HG03521 (cell line): ENCODE data around the gene BAHCC1.

Experiments used
- ATAC-seq: cut with Tn5 transposase; IDR thresholded peaks from one replicate; pipeline ENCODE4 v1.9.1; 2021; ENCODE audit warnings: mild to moderate bottlenecking, moderate library complexity; ENCODE audit not compliant: unreplicated experiment

Gene BAHCC1

DNA sequence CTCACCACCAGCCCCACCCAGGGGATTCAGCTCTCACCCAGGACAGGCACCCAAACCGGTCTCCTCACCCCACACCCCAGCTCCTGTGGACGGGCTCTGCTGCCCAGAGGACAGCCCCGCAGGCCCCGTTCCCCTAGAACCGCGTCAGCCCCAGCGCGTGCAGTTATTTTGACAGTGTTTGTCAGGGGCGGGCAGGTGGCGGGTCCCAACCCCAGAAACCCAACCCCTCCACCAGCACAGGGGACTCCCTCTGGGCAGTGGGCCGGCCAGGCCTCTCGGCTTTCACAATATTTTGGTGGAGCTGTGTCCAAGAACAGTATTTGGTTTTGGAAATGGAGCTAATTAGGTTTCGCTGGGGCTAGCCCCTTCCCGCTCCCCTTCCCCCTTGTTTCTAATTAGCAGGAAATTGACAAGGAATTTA, 44.8 kb downstream of the BAHCC1 start:
- ATAC-seq: no peak

- ATAC-seq: no peak
Measured at GRCh38 chr17:81440511-81441244, 45.4 kb downstream of the BAHCC1 start.

DNA sequence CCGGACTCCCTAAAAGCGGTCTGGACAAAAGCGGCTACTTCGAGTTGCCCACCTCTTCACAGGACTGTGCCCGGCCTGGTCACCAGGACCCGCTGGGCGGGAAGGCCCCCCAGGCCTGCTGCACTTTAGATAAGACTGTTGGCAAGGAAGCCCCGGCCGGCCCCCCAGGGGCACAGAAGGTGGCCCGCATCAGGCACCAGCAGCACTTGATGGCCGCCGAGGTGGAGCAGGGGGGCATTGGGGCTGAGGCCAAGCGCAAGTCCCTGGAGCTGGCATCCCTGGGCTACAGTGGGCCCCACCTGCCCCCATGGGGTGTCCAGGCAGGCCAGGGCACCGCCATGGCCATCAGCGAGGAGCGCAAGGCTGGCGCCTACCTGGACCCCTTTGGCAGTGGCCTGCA, 47.5 kb downstream of the BAHCC1 start:
- no peak for ATAC-seq

- ATAC-seq: no peak
Measured at GRCh38 chr17:81443269-81443668, 48.0 kb downstream of the BAHCC1 start.

- ATAC-seq: no peak
Measured at GRCh38 chr17:81444610-81445339, 49.5 kb downstream of the BAHCC1 start.

DNA sequence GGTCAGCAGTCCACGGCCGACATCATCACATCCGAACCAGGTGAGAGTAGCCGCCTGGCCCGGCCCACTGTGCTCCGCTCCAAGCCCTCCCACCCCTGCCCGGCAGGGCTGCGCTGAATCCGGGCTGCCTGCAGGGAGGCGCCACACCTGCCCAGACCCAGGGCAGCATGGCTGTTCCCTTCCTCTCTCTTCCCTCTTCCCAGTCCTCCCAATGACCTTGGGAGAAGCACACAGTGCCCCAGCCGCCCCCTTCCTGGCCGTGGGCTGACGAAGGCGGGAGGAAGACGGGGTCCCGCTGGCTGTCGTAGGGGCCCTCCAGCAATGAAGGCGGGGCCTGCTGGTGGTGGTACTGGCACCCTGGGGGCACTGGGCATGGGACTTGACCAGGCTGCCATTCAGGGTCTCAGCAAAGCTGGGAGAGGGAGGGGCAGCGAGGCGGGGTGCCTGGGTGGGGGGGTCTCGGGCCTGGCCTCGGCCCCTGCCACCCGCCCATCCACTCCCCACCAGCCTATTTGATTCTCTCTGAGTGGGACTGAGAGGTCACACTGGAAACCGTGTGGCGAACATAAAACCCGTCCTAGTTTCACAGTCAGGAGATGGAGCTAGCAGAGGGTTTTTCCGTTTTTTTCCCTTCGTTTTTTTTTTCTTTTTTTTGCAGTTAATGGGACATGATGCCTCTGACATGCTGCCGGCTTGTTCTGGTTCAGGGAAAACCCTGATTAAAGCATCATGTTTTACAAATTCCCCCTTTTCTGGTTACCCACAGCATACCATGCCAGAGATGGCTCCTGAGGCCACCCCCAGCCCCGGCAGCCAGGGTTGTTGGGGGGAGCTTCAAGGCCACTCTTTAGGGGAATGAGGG, 50.6 kb downstream of the BAHCC1 start:
- ATAC-seq: no peak

DNA sequence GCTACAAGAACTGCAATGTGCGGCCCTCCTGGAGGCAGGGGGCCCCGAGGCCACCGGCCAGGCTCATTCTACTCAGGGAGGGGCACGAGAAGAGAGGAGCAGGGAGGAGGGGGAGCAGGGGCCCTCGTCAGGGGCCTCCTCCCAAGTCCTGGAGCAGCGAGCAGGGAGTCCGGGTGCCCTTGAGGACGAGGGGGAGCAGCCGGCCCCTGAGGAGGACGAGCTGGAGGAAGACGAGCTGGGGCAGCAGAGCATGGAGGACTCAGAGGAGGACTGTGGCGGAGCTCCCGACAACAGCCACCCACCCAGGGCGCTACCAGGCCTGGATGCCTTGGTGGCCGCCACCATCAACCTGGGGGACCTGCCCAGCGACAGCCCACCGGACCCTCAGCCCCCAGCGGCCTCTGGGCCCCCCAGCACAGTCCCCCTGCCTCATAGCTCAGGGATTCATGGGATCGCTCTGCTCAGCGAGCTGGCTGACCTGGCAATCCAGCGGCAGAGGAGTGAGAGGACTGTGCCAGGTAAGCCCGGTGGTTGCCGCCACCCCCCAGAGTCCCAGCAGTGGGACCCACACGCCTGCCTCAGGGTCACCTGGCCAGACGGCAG, 52.2 kb downstream of the BAHCC1 start:
- no peak for ATAC-seq

GRCh38 chr17:81448442-81448841, 53.2 kb downstream of the BAHCC1 start:
- ATAC-seq: no peak

GRCh38 chr17:81448950-81449349, 53.7 kb downstream of the BAHCC1 start:
- no peak for ATAC-seq

DNA sequence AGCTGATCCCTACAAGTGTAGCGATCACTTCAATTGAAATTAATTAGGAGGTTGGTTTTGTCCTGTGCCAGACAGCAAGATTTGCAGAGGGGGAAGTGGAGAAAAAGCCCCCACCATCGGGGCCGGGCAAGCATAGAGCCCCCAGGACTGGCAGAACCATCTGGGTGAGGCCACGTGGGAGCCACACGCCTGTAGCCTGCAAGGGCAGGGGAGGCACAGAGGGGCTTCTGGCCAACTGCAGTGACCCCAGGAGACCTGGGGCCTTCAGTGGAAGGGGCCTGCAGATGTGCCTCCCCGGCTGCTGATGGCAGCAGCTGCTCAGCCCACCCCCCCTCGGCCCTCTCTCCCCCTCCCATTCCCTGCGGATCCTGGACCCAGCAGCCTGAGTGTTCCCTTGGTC, 54.1 kb downstream of the BAHCC1 start:
- ATAC-seq: no peak

DNA sequence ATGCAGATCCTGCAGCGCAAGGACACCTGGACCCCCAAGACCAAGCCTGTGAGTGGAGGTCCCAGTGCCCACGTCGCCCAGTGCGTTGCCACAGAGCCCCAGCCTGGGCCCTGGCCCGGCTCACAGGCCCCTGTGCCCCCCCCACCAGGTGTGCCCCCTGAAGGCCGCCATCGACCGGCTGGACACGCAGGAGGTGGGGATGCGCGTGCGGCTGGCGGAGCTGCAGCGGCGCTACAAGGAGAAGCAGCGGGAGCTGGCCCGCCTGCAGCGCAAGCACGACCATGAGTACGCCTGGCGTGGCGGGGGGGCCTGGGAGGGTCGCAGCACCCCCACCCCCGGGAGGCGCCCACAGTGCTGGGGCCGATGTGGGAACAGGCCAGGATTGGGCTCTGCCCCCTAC, 56.6 kb downstream of the BAHCC1 start:
- ATAC-seq: no peak

DNA sequence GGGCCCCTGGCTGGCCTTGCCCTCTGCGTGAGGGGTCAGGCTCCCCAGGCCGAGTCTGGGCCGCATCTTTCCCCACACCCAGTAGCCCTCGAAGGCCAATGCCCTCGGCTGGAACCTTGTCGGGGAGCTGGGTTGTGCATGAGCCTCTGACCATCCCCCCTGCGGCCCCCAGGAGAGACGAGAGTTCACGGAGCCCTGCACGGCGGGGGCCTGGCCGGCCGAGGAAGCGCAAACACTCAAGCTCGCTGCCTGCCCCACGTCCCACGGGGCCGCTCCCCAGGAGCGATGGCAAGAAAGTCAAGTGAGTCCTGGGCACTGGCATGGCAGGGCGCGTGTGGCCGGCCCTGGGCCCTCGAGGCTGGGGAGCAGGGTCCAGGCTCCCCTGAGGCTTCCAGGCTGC, 57.3 kb downstream of the BAHCC1 start:
- no peak for ATAC-seq

DNA sequence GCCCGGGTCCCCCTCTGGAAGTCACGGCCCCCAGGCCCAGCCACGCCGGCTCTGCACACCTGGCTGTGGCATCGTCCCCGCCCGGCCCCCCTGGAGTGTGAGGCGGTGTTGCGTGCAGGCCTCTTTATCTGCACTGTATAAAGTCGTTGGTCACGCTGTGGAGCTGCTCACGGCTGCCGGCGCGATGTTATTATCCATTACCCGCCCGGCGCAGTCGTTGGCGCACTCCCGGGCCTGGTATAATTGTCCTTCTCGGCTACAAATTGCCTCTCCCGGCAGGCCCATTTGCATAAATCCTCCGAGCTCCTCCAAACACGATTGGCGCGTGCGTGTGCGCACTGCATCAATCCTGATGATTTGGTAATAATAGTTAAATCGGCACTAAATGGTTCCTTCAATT, 57.8 kb downstream of the BAHCC1 start:
- no peak for ATAC-seq

GRCh38 chr17:81453712-81454111, 58.5 kb downstream of the BAHCC1 start:
- no peak for ATAC-seq

- ATAC-seq: no peak
Measured at GRCh38 chr17:81454473-81454872, 59.2 kb downstream of the BAHCC1 start.

DNA sequence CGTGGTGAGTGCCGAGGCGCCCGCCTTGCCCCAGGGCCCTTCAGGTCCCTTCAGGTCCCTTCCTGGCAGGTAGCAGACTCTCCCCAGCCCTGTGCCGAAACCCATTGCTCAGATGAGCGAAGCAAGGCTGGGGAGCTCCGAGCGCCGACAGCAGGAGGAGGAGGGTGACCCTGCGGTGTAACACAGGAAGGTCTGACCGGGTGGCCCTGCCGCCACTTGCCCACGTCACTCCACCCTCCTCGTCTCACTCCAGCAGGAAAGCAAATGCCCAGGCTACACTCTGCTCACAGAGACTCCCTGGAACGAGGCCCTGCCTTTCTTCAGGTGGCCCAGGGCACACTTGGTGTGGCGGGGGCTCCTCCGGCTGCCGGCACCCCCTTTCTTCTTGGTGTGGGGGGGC, 60.1 kb downstream of the BAHCC1 start:
- no peak for ATAC-seq

- no peak for ATAC-seq
Measured at GRCh38 chr17:81456091-81456490, 60.8 kb downstream of the BAHCC1 start.

GRCh38 chr17:81456798-81457197, 61.5 kb downstream of the BAHCC1 start:
- ATAC-seq: no peak

DNA sequence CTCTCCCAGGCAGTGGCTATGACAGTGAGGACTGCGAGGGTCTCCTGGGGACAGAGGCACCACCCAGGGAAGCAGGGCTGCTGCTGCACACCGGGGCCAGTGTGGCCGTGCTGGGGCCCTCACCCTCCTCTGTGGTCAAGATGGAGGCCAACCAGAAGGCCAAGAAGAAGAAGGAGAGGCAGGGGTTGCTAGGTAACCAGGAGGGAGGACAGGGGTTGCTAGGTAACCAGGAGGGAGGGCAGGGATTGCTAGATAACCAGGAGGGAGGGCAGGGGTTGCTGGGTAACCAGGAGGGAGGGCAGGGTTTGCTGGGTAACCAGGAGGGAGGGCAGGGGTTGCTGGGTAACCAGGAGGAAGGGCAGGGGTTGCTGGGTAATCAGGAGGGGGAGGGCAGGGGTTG, 62.1 kb downstream of the BAHCC1 start:
- ATAC-seq: no peak

GRCh38 chr17:81457917-81458555, 62.8 kb downstream of the BAHCC1 start:
- ATAC-seq: no peak

DNA sequence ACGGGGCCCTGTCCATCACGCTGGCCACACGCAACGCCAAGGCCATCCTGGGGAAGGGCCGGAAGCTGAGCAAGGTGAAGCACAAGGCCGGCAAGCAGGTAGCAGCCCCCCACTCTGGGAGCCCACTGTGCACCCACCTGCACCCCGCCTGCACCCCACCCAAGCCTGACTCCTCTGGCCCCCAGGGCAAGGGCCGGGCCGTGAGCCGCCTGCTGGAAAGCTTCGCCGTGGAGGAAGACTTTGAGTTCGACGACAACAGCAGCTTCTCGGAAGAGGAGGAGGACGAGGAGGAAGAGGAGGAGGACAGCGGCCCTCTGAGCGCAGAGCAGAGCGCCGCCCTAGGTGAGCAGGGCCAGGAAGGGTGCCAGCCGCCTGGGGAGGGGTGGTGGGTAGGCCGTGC, 63.4 kb downstream of the BAHCC1 start:
- ATAC-seq: no peak
